Caco-2 (cell line): Measurements from ENCODE around the gene FOXC1. TPM values are rescaled to one million over a fixed set of nuclear protein-coding genes. Genes with fewer than 3 reads are reported as not detected.

Experiments
- BruUV-seq: library from RNA; stranded (reverse); fragments of 400-500 nt; replicated peaks from 2 replicates; lab custom pipeline; 2021; lab: Mats Ljungman, UMichigan
- CTCF ChIA-PET: fragments of 300-600 bp; sonication (Branson Sonifier 250); formaldehyde crosslinking; loops from one replicate; lab custom pipeline; 2022; ENCODE audit warnings: antibody characterized with exemption; lab: Charles Lee
- POLR2A ChIA-PET: fragments of 300-600 bp; sonication (Branson Sonifier 250); formaldehyde crosslinking; loops from one replicate; lab custom pipeline; 2022; ENCODE audit warnings: antibody characterized with exemption; lab: Charles Lee
- DNase-seq, 2 experiments: peaks; one replicate each; pipeline versions ENCODE4 v3.0.0 to v3.0.0-alpha.2; 2020 to 2022
- H3K27me3 ChIP-seq: replicated peaks from 2 replicates; pipeline ENCODE4 v1.6.0; 2011; ENCODE audit warnings: low read length; ENCODE audit not compliant: control insufficient read depth, insufficient read depth
- H3K36me3 ChIP-seq: 2 replicates; pipeline ENCODE4 v1.5.1; 2011; ENCODE audit warnings: low read length; ENCODE audit not compliant: control insufficient read depth, insufficient read depth
- H3K4me1 ChIP-seq: fragments of 250-450 bp; sonication (Bioruptor Pico); 2 replicates; pipeline ENCODE4 v1.5.1; 2020; ENCODE audit warnings: mild to moderate bottlenecking
- H3K4me3 ChIP-seq: 2 replicates; pipeline ENCODE4 v1.5.1; 2011; ENCODE audit warnings: low read depth, mild to moderate bottlenecking, control low read depth, low read length
- H3K9me3 ChIP-seq: fragments of 250-450 bp; sonication (Bioruptor Pico); 2 replicates; pipeline ENCODE4 v1.5.1; 2020; ENCODE audit warnings: mild to moderate bottlenecking, moderate library complexity
- H3K27ac Mint-ChIP-seq: one replicate; pipeline ENCODE4 v1.8.0; 2022; ENCODE audit warnings: mixed read lengths; ENCODE audit not compliant: unreplicated experiment
- H3K27me3 Mint-ChIP-seq: one replicate; pipeline ENCODE4 v1.8.0; 2022; ENCODE audit warnings: mixed read lengths; ENCODE audit not compliant: insufficient read depth, unreplicated experiment
- H3K36me3 Mint-ChIP-seq: one replicate; pipeline ENCODE4 v1.8.0; 2022; ENCODE audit warnings: mild to moderate bottlenecking, mixed read lengths; ENCODE audit not compliant: insufficient read depth, unreplicated experiment
- H3K4me1 Mint-ChIP-seq: one replicate; pipeline ENCODE4 v1.8.0; 2022; ENCODE audit warnings: low read depth, mixed read lengths; ENCODE audit not compliant: unreplicated experiment
- H3K4me3 Mint-ChIP-seq: one replicate; pipeline ENCODE4 v1.8.0; 2022; ENCODE audit warnings: mild to moderate bottlenecking, moderate library complexity, mixed read lengths; ENCODE audit not compliant: unreplicated experiment
- H3K9me3 Mint-ChIP-seq: one replicate; pipeline ENCODE4 v1.8.0; 2022; ENCODE audit warnings: mixed read lengths; ENCODE audit not compliant: unreplicated experiment
- intact Hi-C: fragments of 100-400 bp; cut with micrococcal nuclease; formaldehyde crosslinking; loops from one replicate; pipeline ENCODE4 v1.10.0; 2022; ENCODE audit not compliant: unreplicated experiment
- total RNA-seq: library from RNA; stranded (reverse); gene quantifications from 2 replicates; pipeline ENCODE4 v1.2.3, GENCODE V29; 2022
- TF ChIP-seq, protein P1 (sequence below), 2 experiments: fragments of 200-600 bp in 1 of 2; IDR thresholded peaks; 1 replicate in 1 of 2; 2 replicates in 1 of 2; pipeline versions ENCODE4 v1.5.1 to v1.8.0; 2011 to 2022; ENCODE audit warnings: antibody characterized with exemption in 1 of 2, control low read depth in 1 of 2, inconsistent platforms in 1 of 2, low read depth in 1 of 2, low read length in 1 of 2, mild to moderate bottlenecking in 1 of 2, moderate library complexity in 1 of 2; ENCODE audit not compliant: insufficient read depth in 1 of 2, severe bottlenecking in 1 of 2, unreplicated experiment in 1 of 2

The FOXC1 gene
- total RNA-seq, 1 experiment from 2014 or later: 6.8 TPM

DNA sequence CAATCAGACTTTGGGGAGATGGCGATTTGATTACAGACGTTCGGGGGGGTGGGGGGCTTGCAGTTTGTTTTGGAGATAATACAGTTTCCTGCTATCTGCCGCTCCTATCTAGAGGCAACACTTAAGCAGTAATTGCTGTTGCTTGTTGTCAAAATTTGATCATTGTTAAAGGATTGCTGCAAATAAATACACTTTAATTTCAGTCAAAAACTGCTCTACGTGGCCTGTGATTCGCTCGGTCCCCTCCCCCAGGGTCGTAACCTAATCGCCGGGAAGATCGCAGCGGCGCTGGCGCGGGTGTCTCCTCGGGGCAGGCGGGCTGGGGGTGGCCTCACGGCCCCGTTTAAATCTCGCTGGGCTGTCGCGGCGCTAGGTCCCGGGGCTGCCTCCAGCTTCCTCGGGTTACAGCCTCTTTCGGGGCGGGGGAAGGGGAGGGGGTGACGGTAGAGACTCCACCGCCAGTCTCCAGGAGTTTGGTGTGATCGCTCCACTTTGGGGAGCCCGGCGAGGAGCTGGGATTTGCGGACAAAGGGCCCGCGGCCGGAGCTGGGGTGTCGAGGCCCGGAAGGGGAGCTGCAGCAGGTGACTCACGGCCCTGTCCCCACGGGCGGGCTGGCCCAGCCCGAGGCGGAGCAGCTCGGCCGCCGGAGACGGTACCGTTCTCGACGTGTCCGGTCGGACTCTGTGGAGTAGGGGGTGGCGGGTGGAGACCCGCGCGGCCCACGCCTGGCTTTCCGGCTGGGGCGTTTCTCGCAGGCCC, 4.2 kb downstream of the FOXC1 start:
- TF ChIP-seq, protein P1, sequence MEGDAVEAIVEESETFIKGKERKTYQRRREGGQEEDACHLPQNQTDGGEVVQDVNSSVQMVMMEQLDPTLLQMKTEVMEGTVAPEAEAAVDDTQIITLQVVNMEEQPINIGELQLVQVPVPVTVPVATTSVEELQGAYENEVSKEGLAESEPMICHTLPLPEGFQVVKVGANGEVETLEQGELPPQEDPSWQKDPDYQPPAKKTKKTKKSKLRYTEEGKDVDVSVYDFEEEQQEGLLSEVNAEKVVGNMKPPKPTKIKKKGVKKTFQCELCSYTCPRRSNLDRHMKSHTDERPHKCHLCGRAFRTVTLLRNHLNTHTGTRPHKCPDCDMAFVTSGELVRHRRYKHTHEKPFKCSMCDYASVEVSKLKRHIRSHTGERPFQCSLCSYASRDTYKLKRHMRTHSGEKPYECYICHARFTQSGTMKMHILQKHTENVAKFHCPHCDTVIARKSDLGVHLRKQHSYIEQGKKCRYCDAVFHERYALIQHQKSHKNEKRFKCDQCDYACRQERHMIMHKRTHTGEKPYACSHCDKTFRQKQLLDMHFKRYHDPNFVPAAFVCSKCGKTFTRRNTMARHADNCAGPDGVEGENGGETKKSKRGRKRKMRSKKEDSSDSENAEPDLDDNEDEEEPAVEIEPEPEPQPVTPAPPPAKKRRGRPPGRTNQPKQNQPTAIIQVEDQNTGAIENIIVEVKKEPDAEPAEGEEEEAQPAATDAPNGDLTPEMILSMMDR (IDR thresholded peaks at IDR 0.05; ENCODE audit: insufficient read depth in 1 of 2, low read depth in 1 of 2, low read length in 1 of 2, severe bottlenecking in 1 of 2, unreplicated experiment in 1 of 2): no peak
- Histone ChIP-seq H3K9me3 (no peaks in the 10 kb centered on the region), H3K36me3 (no peaks in the 10 kb centered on the region), H3K4me3 (no peak overlapping the region), H3K4me1 (peaks cover 7% of the 10 kb centered on the region), H3K27me3 (no peaks in the 10 kb centered on the region)
- Mint-ChIP-seq H3K9me3 (no peaks in the 10 kb centered on the region), H3K4me1 (no peaks in the 10 kb centered on the region), H3K27ac (no peak overlapping the region), H3K36me3 (peaks cover 9% of the 10 kb centered on the region), H3K4me3 (no peak overlapping the region), H3K27me3 (no peaks in the 10 kb centered on the region)
- intact Hi-C loops: loop anchor here (2.0 kb wide), 1 partner anchor 27 kb away; no protein-coding TSS in a partner anchor
- CTCF ChIA-PET: no interaction called here
- DNase-seq: peak in 1 of 2 experiments; percentile 27
- POLR2A ChIA-PET: no interaction called here
- BruUV-seq: no TSS peak

DNA sequence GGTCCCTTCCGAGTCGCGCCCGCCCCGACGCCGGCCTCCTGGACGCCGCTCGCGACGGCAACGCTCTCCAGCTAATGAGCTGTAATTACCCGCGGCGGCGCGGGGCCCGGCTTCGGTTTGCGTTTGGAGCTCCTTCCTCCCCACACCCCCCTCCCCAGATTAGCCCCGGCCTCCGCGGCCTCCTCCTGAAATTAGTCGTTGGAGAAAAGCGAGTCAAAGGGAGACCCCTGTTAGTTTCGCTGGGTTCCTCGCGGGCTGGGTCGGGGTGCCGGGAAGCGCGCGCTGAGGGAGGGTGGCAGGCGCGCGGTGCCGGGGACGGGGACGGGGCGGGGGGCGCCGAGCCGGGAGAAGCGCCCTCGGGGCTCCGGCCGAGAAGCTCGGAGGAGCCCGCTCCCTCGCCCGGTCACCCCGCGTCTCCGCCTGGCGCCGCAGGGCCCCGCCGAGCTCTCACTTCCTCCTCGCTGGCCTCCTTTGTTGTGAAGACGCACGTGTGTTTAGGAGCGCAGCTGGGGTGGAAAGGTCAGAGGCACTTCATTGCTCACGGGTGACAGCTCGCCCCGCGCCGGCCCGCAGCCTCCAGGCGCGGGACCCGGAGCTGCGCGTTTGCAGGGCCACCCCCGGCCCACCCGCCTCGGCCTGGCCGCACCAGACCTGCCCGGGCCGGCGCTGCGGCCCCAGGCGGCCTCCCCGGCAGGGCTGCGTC, 4.9 kb downstream of the FOXC1 start:
- no peak overlapping the region for H3K27ac Mint-ChIP-seq
- no peaks in the 10 kb centered on the region for H3K9me3 Mint-ChIP-seq
- no peaks in the 10 kb centered on the region for H3K4me1 Mint-ChIP-seq
- Histone ChIP-seq H3K36me3 (no peaks in the 10 kb centered on the region), H3K27me3 (no peaks in the 10 kb centered on the region), H3K9me3 (no peaks in the 10 kb centered on the region), H3K4me3 (no peak overlapping the region), H3K4me1 (peaks cover 7% of the 10 kb centered on the region)
- TF ChIP-seq, protein P1 (IDR thresholded peaks at IDR 0.05; ENCODE audit: insufficient read depth in 1 of 2, low read depth in 1 of 2, low read length in 1 of 2, severe bottlenecking in 1 of 2, unreplicated experiment in 1 of 2): no peak
- DNase-seq: peak in 1 of 2 experiments; percentile 24
- no TSS peak for BruUV-seq
- H3K4me3 Mint-ChIP-seq: no peak overlapping the region
- ChIA-PET CTCF (no interaction called here), POLR2A (no interaction called here)
- H3K27me3 Mint-ChIP-seq: no peaks in the 10 kb centered on the region
- peaks cover 4% of the 10 kb centered on the region for H3K36me3 Mint-ChIP-seq
- intact Hi-C loops: no loop called here

DNA sequence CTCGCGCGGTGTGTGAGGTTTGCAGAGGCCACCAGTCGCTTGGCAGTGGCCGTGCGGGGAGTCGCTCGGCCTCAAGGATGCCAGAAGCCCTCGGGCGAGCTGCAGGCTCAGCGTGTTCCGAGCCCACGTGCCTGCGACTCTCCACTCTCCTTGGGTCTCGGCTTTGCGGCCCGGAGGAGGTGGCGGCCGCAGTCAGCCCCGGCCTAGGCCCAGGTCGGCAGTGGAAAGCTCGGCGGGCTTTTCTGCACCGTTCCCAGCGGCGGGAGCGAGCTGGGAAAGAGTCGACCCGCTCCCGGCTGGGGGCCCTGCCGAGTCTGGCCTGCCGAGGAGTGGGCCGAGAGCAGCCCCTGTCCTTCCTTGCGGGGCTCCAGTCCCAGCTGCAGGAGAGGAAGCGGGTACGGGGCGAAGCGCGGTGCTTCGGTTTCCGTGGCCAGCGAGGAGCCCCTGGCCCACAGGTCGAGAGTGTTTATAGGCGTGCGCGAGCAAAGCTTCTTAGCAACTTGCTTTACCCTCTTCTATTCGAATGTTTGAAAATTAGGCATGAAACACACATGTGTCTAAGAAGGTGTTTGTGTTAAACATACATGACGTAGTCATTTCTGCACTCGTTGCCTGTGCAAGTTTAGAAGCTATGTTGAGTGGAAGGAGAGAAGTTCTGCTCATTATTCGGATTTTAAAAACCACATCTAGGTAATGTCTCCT, 5.6 kb downstream of the FOXC1 start:
- TF ChIP-seq, protein P1 (IDR thresholded peaks at IDR 0.05; ENCODE audit: insufficient read depth in 1 of 2, low read depth in 1 of 2, low read length in 1 of 2, severe bottlenecking in 1 of 2, unreplicated experiment in 1 of 2): no peak
- intact Hi-C loops: no loop called here
- Mint-ChIP-seq H3K27me3 (no peaks in the 10 kb centered on the region), H3K4me3 (no peak overlapping the region), H3K4me1 (no peaks in the 10 kb centered on the region), H3K9me3 (no peaks in the 10 kb centered on the region), H3K27ac (no peak overlapping the region), H3K36me3 (peaks cover 4% of the 10 kb centered on the region)
- CTCF ChIA-PET: no interaction called here
- BruUV-seq: no TSS peak
- POLR2A ChIA-PET: no interaction called here
- Histone ChIP-seq H3K27me3 (no peaks in the 10 kb centered on the region), H3K4me1 (peaks cover 7% of the 10 kb centered on the region), H3K36me3 (no peaks in the 10 kb centered on the region), H3K4me3 (no peak overlapping the region), H3K9me3 (no peaks in the 10 kb centered on the region)
- no peak for DNase-seq
